Heart left ventricle (tissue), 13 donors: ENCODE data around the gene MVB12A.
A peak's percentile ranks its signal among the peaks of the same experiment; 100 is the strongest.

ENCODE experiments used
- POLR2A ChIP-seq, 2 donors: fragments of 450-650 bp; IDR thresholded peaks; one replicate each; pipeline ENCODE4 v1.6.1; 2017; ENCODE audit warnings: antibody characterized with exemption in 2 of 2, mild to moderate bottlenecking in 2 of 2, moderate library complexity in 2 of 2
- TF ChIP-seq, protein P1 (sequence below), 12 donors: fragments of 200-600 bp; sonication (generic) in 4 of 12; IDR thresholded peaks; one replicate each; pipeline versions ENCODE4 v1.5.0 to v1.8.0; 2018 to 2022; ENCODE audit warnings: antibody characterized with exemption in 12 of 12, mild to moderate bottlenecking in 5 of 12
- donor health status: ischemic (EF 13 %, LVEDD 7.1; RV severe dilation, severe dysfunction).
- donor health status: DM: no; HTN: yes; CAD: no.
- donor health status: DM: no; HTN: no; CAD: no.
- donor health status: ischemic (EF 25% LVEDD 6.9; RV normal size, moderate dysfunction).
- donor health status: ischemic (EF 25% LVEDD 5.7; RV mildly dilated, moderate dysfunction).
- donor health status: ischemic (EF 35%, LVEDD 5.7; RV mildly dilated, moderate dysfunction).
- donor health status: nonischemic (EF 11% LVEDD 7.7; RV severe dilation, severe dysfunction).
- donor health status: DM: yes; HTN: yes; CAD: no.
- donor health status: PGD.
- donor health status: ischemic (EF 29% LVEDD 5.4; RV normal size, mild dysfunction).
- donor health status: nonischemic (EF 23%, LVEDD 6.1; RV moderate dilation, normal function).

DNA sequence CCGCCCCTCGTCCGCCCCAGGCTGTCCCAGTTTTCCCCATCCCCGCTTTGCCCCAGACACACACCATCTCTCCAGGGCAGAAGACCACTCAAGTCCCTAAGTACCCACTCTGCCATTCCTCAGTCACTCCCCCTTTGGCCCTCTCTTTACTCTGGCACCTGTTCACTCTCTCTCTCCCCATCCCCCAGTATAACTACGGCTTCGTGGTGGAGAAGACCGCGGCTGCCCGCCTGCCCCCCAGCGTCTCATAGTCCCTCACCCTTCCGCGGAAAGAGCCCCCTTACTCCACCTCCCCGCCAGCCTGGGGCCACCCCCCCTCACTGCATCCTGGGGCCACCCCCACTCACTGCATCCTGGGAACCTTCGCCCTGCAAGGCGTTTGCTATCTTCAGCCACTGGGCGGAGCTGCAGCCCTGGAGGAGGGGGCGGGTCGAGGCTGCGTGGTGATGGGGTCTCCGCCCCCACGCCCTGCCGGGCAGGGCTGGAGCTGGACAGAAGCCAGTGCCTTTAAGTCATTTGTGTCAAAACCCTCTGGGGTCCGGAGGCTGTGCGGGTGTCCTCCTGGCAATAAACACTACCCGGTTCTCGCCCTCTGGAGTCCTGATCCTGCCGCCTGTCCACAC, 5.0 kb downstream of the MVB12A start:
- TF ChIP-seq, protein P1, sequence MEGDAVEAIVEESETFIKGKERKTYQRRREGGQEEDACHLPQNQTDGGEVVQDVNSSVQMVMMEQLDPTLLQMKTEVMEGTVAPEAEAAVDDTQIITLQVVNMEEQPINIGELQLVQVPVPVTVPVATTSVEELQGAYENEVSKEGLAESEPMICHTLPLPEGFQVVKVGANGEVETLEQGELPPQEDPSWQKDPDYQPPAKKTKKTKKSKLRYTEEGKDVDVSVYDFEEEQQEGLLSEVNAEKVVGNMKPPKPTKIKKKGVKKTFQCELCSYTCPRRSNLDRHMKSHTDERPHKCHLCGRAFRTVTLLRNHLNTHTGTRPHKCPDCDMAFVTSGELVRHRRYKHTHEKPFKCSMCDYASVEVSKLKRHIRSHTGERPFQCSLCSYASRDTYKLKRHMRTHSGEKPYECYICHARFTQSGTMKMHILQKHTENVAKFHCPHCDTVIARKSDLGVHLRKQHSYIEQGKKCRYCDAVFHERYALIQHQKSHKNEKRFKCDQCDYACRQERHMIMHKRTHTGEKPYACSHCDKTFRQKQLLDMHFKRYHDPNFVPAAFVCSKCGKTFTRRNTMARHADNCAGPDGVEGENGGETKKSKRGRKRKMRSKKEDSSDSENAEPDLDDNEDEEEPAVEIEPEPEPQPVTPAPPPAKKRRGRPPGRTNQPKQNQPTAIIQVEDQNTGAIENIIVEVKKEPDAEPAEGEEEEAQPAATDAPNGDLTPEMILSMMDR (IDR thresholded peaks at IDR 0.05) = peak in 10 of 12 donors; percentile 14 to 46 (median 32)
- TF ChIP-seq POLR2A (IDR thresholded peaks at IDR 0.05) = no peak
